ENCODE measurements around the gene SECISBP2L. TPM values are rescaled to one million over a fixed set of nuclear protein-coding genes. Genes with fewer than 3 reads are reported as not detected.

The SECISBP2L gene
- total RNA-seq, 1 experiment from 2014 or later = 24.7 TPM

- no CpG with 5 or more reads among the region's 3 CpGs for WGBS (ENCODE audit: extremely low coverage, insufficient read length, low lambda C conversion rate)
Observed at GRCh38 chr15:48955967-48956366, 90.3 kb downstream of the SECISBP2L start.

More at GRCh38 chr15:48955967-48956366, 90.3 kb downstream of the SECISBP2L start:
- Histone ChIP-seq H3K79me2 (ENCODE audit: insufficient read depth, low read length) (no peaks in the 10 kb centered on the region), H3K23ac (ENCODE audit: insufficient read length, low read depth, low read length) (no peak overlapping the region), H4K8ac (replicated peaks; ENCODE audit: insufficient read length, low read depth, low read length) (no peak overlapping the region), H2BK12ac (ENCODE audit: insufficient read length, low read depth, low read length) (no peak overlapping the region), H3K14ac (ENCODE audit: insufficient read depth, low read length) (no peak overlapping the region), H2AFZ (ENCODE audit: low read length) (no peak overlapping the region), H2BK15ac (ENCODE audit: low read depth, low read length) (no peak overlapping the region), H3K4me2 (ENCODE audit: insufficient read depth, insufficient read length, low read length) (no peak overlapping the region), H3K79me1 (ENCODE audit: insufficient read depth, low read depth, low read length, poor library complexity, severe bottlenecking) (no peaks in the 10 kb centered on the region), H2BK20ac (ENCODE audit: low read depth, low read length, poor library complexity, severe bottlenecking) (no peak overlapping the region), H3K27ac (ENCODE audit: insufficient read length, low read depth, low read length) (no peak overlapping the region), H3K4me1 (ENCODE audit: insufficient read depth, low read length) (peaks cover 3% of the 10 kb centered on the region; the same call in 1 of the 2 replicates), H3T11ph (ENCODE audit: low read length) (no peak overlapping the region), H2BK5ac (ENCODE audit: insufficient read length, low read length) (no peak overlapping the region), H3K18ac (ENCODE audit: insufficient read length, low read depth, low read length) (no peak overlapping the region), H4K91ac (ENCODE audit: insufficient read length, low read depth, low read length) (no peak overlapping the region), H4K20me1 (ENCODE audit: control insufficient read depth, insufficient read depth, insufficient read length) (no peaks in the 10 kb centered on the region), H3K27me3 (ENCODE audit: insufficient read depth, low read length) (no peaks in the 10 kb centered on the region), H3K4ac (ENCODE audit: low read depth, low read length) (no peak overlapping the region), H4K5ac (ENCODE audit: insufficient read length, low read depth, low read length) (no peak overlapping the region), H2BK120ac (ENCODE audit: low read depth, low read length, poor library complexity, severe bottlenecking) (no peak overlapping the region), H3K9ac (ENCODE audit: extremely low read depth, insufficient read length, low read length) (no peak overlapping the region), H3K9me3 (ENCODE audit: control insufficient read depth, low read depth, low read length) (no peaks in the 10 kb centered on the region), H2AK5ac (ENCODE audit: insufficient read length, low read length) (no peak overlapping the region), H3K23me2 (ENCODE audit: insufficient read length, low read depth, low read length, poor library complexity, severe bottlenecking) (no peaks in the 10 kb centered on the region), H3K56ac (ENCODE audit: insufficient read length, low read depth, low read length) (no peak overlapping the region)
- H3K36me3 Mint-ChIP-seq (ENCODE audit: insufficient read depth in 1 of 3, low read depth in 3 of 3) = no peaks in the 10 kb centered on the region
- no peak overlapping the region for H3K4me3 Mint-ChIP-seq
- H3K4me1 Mint-ChIP-seq = peaks cover 10 to 14% of the 10 kb centered on the region in 2 experiments
- H3K9me3 Mint-ChIP-seq = no peaks in the 10 kb centered on the region
- no peak overlapping the region for H3K27ac Mint-ChIP-seq
- TF ChIP-seq CTCF (conservative IDR thresholded peaks at IDR 0.05) = no peak
- H3K27me3 Mint-ChIP-seq (ENCODE audit: low read depth) = peaks cover 12% of the 10 kb centered on the region
- no peak for DNase-seq

All from H9 (cell line).